ENCODE results near the gene AGBL1. TPM values are rescaled to one million over a fixed set of nuclear protein-coding genes. Genes with fewer than 3 reads are reported as not detected.

The AGBL1 gene
- total RNA-seq, 2 donors from 2014 or later: 0.23 to 0.91 TPM

GRCh38 chr15:86263230-86263629 is 183.6 kb downstream of the AGBL1 start:
- Histone ChIP-seq H3K27me3 (replicated peaks; ENCODE audit: insufficient read depth) (no peaks in the 10 kb centered on the region), H3K27ac (no peak overlapping the region), H3K4me1 (replicated peaks) (no peaks in the 10 kb centered on the region), H3K36me3 (no peaks in the 10 kb centered on the region), H3K9me3 (no peaks in the 10 kb centered on the region), H3K4me3 (no peak overlapping the region)
- 62% methylated on average over 2 of the region's 2 CpGs for WGBS
- TF ChIP-seq POLR2A (IDR thresholded peaks at IDR 0.05) (no peak), POLR2AphosphoS5 (IDR thresholded peaks at IDR 0.05) (no peak), CTCF (IDR thresholded peaks at IDR 0.05) (no peak)
- intact Hi-C loops (cut with DNase I): no loop called here
- no peak for DNase-seq (ENCODE audit: low spot score)

GRCh38 chr15:86266896-86267484 is 187.3 kb downstream of the AGBL1 start:
- H3K4me1 ChIP-seq (replicated peaks): no peaks in the 10 kb centered on the region

GRCh38 chr15:86267892-86268291 is 188.2 kb downstream of the AGBL1 start:
- H3K4me3 ChIP-seq: no peak overlapping the region
- no peak for TF ChIP-seq POLR2AphosphoS5 (IDR thresholded peaks at IDR 0.05)
- no peak for TF ChIP-seq CTCF (IDR thresholded peaks at IDR 0.05)
- no peak for TF ChIP-seq POLR2A (IDR thresholded peaks at IDR 0.05)
- WGBS: 98% methylated on average over 4 of the region's 4 CpGs

More at GRCh38 chr15:86266896-86267484, 187.3 kb downstream of the AGBL1 start:
- 77% methylated on average over 6 of the region's 6 CpGs for WGBS
- no peak for DNase-seq (ENCODE audit: low spot score)
- Histone ChIP-seq H3K27me3 (replicated peaks; ENCODE audit: insufficient read depth) (no peaks in the 10 kb centered on the region), H3K9me3 (no peaks in the 10 kb centered on the region), H3K36me3 (no peaks in the 10 kb centered on the region), H3K4me3 (no peak overlapping the region), H3K27ac (no peak overlapping the region)
- TF ChIP-seq POLR2AphosphoS5 (IDR thresholded peaks at IDR 0.05) (no peak), POLR2A (IDR thresholded peaks at IDR 0.05) (no peak), CTCF (IDR thresholded peaks at IDR 0.05) (no peak)
- intact Hi-C loops (cut with DNase I): no loop called here

GRCh38 chr15:86268558-86268957 is 188.9 kb downstream of the AGBL1 start:
- TF ChIP-seq POLR2AphosphoS5 (IDR thresholded peaks at IDR 0.05) (no peak), CTCF (IDR thresholded peaks at IDR 0.05) (no peak), POLR2A (IDR thresholded peaks at IDR 0.05) (no peak)
- H3K9me3 ChIP-seq: no peaks in the 10 kb centered on the region
- WGBS: 89% methylated on average over 1 of the region's 1 CpG
- H3K36me3 ChIP-seq: no peaks in the 10 kb centered on the region
- H3K4me1 ChIP-seq (replicated peaks): no peaks in the 10 kb centered on the region
- H3K4me3 ChIP-seq: no peak overlapping the region
- H3K27me3 ChIP-seq (replicated peaks; ENCODE audit: insufficient read depth): no peaks in the 10 kb centered on the region
- H3K27ac ChIP-seq: no peak overlapping the region
- intact Hi-C loops (cut with DNase I): no loop called here
- no peak for DNase-seq (ENCODE audit: low spot score)

More at GRCh38 chr15:86267892-86268291, 188.2 kb downstream of the AGBL1 start:
- intact Hi-C loops (cut with DNase I): no loop called here
- Histone ChIP-seq H3K36me3 (no peaks in the 10 kb centered on the region), H3K4me1 (replicated peaks) (no peaks in the 10 kb centered on the region), H3K9me3 (no peaks in the 10 kb centered on the region), H3K27ac (no peak overlapping the region), H3K27me3 (replicated peaks; ENCODE audit: insufficient read depth) (no peaks in the 10 kb centered on the region)
- DNase-seq (ENCODE audit: low spot score): no peak

GRCh38 chr15:86273309-86273708 is 193.6 kb downstream of the AGBL1 start:
- no peak for DNase-seq (ENCODE audit: low spot score)
- no peaks in the 10 kb centered on the region for H3K36me3 ChIP-seq
- intact Hi-C loops (cut with DNase I): no loop called here
- no peaks in the 10 kb centered on the region for H3K9me3 ChIP-seq
- TF ChIP-seq POLR2A (IDR thresholded peaks at IDR 0.05) (no peak), POLR2AphosphoS5 (IDR thresholded peaks at IDR 0.05) (no peak), CTCF (IDR thresholded peaks at IDR 0.05) (no peak)
- WGBS: 62% methylated on average over 2 of the region's 2 CpGs
- no peak overlapping the region for H3K27ac ChIP-seq
- H3K4me3 ChIP-seq: no peak overlapping the region
- H3K27me3 ChIP-seq (replicated peaks; ENCODE audit: insufficient read depth): no peaks in the 10 kb centered on the region
- no peaks in the 10 kb centered on the region for H3K4me1 ChIP-seq (replicated peaks)

Measured in prostate gland (tissue), 2 donors.